Hepatic stellate cell (primary cell): ENCODE measurements around the gene CUX1.
A peak's percentile ranks its signal among the peaks of the same experiment; 100 is the strongest.
"Not testable (repeated sequence)": the region's sequence is repeated elsewhere in the genome, so short reads cannot be mapped to it uniquely, and the experiment has no call there.

Source experiments
- DNase-seq: peaks from one replicate; pipeline ENCODE4 v3.0.0; 2011; ENCODE audit warnings: low spot score

Gene CUX1

GRCh38 chr7:101917566-101917965, 100.1 kb downstream of the CUX1 start:
- no peak for DNase-seq

GRCh38 chr7:101918426-101918825, 101.0 kb downstream of the CUX1 start:
- no peak for DNase-seq

- no peak for DNase-seq
Measured at GRCh38 chr7:101919363-101920115, 102.1 kb downstream of the CUX1 start.

GRCh38 chr7:101921061-101921460, 103.6 kb downstream of the CUX1 start:
- no peak for DNase-seq

GRCh38 chr7:101921546-101922489, 104.4 kb downstream of the CUX1 start:
- DNase-seq: peak; percentile 73

GRCh38 chr7:101922631-101923601, 105.5 kb downstream of the CUX1 start:
- peak; percentile 87 for DNase-seq

- no peak for DNase-seq
Measured at GRCh38 chr7:101923602-101923985, 106.2 kb downstream of the CUX1 start.

GRCh38 chr7:101924171-101924570, 106.7 kb downstream of the CUX1 start:
- peak; percentile 82 for DNase-seq

- no peak for DNase-seq
Measured at GRCh38 chr7:101926265-101926664, 108.8 kb downstream of the CUX1 start.

GRCh38 chr7:101927389-101927788, 110.0 kb downstream of the CUX1 start:
- DNase-seq: no peak

- DNase-seq: no peak
Measured at GRCh38 chr7:101927802-101928201, 110.4 kb downstream of the CUX1 start.

- DNase-seq: no peak
Measured at GRCh38 chr7:101929256-101929655, 111.8 kb downstream of the CUX1 start.

GRCh38 chr7:101929911-101930310, 112.5 kb downstream of the CUX1 start:
- DNase-seq: not testable (repeated sequence)

GRCh38 chr7:101932083-101932482, 114.7 kb downstream of the CUX1 start:
- no peak for DNase-seq

- no peak for DNase-seq
Measured at GRCh38 chr7:101933028-101933427, 115.6 kb downstream of the CUX1 start.

- no peak for DNase-seq
Measured at GRCh38 chr7:101933688-101934121, 116.3 kb downstream of the CUX1 start.

GRCh38 chr7:101934618-101935017, 117.2 kb downstream of the CUX1 start:
- DNase-seq: no peak

GRCh38 chr7:101935521-101936141, 118.2 kb downstream of the CUX1 start:
- DNase-seq: no peak

- no peak for DNase-seq
Measured at GRCh38 chr7:101936223-101936610, 118.8 kb downstream of the CUX1 start.

GRCh38 chr7:101936611-101937231, 119.3 kb downstream of the CUX1 start:
- peak; percentile 46 for DNase-seq
